H54 (cell line): Measurements from ENCODE around the gene TMEM51.

Experiments used
- DNase-seq: peaks from one replicate; pipeline ENCODE4 v3.0.0; 2011; ENCODE audit warnings: low spot score, mixed read lengths; ENCODE audit not compliant: insufficient read length
- FAIRE-seq: peaks from 3 replicates; lab custom pipeline; 2011; peaks lifted over from hg19 to GRCh38; lab: Jason Lieb, UNC
- POLR2A ChIP-seq: IDR thresholded peaks from 2 replicates; pipeline ENCODE4 v1.6.1; 2011; ENCODE audit warnings: low read depth, mild to moderate bottlenecking, low read length

TMEM51 gene

DNA sequence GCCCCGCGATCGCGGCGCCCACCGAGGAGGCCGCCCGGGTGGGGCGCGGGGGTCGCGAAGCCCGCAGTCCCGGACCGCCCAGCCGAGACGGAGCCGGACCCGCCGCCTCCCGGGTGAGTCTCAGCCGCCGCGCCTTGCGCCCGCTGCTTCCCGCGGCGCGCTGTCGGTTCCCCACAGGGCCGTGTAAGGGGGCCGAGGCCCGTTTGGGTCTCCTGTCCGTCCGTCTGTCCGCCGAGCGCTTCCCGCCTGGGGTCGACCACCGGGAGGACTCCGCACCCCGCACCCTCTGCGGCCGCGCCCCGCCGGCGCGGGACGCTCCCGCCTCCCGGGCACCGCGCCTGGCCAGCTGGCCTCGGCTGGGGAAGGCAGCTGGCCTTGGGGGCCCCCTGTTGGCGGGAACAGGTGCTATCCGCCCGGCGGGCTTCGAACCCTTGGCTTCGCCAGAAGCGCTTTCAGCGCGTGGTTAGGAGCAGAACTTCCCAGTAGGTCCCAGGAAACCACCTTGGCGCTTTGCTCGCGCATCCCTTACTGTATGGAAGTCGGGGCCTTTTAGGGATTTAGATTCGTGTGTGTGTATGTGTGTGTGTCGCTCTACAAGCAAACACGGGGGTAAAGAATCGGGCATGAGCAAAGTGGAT lies 414 bp downstream of the TMEM51 start:
- FAIRE-seq = no peak
- peak; percentile 47 for DNase-seq
- TF ChIP-seq POLR2A = no peak

DNA sequence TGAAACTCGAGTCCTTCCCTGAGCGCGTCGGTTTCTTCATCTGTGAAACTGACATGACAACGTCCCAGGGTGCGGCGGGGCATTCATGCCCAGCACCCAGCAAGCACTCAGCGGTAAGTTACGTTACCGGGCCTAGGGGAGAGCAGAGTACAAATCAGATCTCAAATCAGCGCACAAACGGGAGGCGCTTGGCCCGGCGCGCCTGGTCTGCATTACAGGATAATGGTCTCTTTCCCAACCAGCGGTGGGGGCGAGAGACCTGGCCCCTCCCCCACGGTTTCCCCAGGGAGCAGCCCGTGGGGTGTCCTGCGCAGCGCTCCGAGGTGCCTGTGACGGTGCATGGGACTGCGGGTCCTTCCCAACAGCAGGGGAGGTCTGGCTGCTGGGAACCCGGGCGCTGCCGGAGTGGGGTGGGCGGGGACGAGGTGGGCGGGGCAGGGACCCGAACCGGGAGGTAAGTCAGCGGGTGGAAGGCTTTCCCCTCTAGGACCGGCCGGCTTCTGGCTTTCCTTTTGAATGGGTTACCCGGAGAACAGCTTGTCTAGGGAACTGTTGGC lies 1.0 kb downstream of the TMEM51 start:
- FAIRE-seq (no peak), DNase-seq (no peak)
- no peak for TF ChIP-seq POLR2A

DNA sequence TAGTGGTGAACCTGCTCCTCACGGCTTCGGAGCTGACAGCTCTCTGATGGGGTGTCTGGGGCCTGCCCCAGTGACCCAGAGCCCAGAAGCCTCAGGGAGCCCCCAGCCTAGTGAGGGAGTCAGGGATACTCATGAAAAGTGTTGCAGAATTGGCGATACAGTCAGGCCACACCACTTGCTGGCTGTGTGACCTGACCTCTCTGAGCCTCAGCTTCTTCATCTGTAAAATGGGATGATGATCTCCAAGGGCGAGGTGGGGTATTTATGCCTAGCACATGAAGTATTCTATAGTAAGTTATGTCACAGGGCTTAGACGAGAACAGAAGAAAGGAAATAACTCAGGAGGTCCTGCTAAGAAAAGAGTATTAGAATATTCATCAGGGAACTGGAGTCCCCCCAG lies 1.6 kb downstream of the TMEM51 start:
- DNase-seq = no peak
- no peak for FAIRE-seq
- TF ChIP-seq POLR2A = no peak

GRCh38 chr1:15155888-15156741 lies 2.6 kb downstream of the TMEM51 start:
- no peak for DNase-seq

DNA sequence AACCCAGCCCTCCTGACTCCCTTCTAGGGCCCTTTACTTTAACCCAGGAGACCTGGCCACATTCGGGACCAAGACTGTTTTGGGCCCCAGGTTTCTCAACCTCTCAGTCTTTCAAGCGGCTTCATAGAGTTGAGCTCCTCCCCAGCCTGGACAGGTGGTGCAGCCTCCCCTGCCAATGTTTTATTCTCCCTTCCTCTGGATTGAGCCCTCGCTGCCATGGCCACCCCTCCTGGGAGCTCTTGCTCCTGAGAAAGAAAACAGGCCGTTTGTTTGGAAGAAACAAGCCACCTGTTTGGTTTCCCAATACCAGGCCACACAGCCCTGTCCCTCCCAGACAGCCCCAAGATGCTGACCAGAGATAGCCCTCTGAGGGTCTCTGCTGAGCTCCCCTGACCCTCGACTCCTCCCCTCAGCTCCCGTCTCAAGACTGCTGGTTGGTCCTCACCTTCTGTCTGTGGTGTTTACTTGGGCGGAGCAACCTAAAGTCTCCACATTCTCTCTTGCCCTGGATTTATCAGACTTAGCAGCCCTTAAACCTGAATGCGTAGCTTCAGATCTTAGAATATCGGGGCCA lies 3.3 kb downstream of the TMEM51 start:
- no peak for TF ChIP-seq POLR2A
- DNase-seq = no peak
- no peak for FAIRE-seq

More at GRCh38 chr1:15155888-15156741, 2.6 kb downstream of the TMEM51 start:
- no peak for FAIRE-seq
- TF ChIP-seq POLR2A = no peak

- FAIRE-seq (no peak), DNase-seq (no peak)
- no peak for TF ChIP-seq POLR2A
Measured at GRCh38 chr1:15157524-15158399, 4.2 kb downstream of the TMEM51 start.

DNA sequence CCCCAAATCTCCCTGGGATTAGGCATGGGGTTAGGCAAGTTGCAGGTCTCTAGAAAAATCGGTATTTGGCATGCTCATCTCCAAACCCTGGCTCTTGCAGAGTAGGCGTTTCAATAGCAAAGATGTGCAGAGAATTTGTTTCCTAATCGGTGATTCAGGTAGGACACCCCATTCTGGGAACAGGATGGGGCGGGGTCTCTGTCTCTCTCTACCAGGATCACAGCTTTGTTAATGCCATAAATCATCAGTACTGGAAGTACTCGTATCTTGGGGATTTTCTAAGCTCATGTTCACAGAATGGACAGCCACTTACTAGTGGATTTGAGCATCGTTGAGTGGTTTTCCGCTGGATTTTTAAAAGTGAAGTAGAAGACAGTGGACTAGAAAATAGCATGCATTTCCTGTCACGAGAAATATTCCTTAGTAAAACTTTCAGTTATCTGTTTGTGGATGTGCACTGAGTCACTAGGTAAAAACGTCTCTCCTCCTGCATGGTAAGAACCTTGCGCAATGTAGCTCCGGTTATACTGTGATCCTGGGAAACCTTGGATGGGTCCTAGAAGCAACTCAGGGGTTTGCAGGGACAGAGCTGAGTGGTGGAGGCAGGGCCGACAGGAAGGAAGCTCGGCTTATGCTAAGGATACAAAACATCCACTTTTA lies 5.1 kb downstream of the TMEM51 start:
- DNase-seq (no peak), FAIRE-seq (peak; percentile 91)
- TF ChIP-seq POLR2A = no peak

- FAIRE-seq = no peak
- no peak for DNase-seq
- TF ChIP-seq POLR2A = no peak
Measured at GRCh38 chr1:15159166-15159555, 5.6 kb downstream of the TMEM51 start.

DNA sequence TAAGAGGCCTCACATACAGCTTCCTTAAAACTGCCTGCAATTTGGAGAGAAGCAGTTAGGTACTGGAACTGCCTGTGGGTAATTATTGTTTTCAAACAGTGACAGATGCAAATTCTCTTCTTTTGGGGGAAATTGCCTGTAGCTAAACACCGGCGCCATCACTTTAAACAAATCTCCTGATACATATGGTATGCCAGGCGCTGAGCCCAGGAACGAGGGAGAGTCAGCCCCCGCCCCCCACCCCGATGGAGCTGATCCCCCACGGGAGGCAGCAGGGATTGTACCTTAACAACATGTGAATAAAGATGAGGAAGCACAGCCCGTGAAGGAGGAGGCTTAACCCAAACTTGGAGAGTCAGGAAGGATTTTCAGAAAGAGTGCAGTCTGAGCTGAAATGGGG lies 7.1 kb downstream of the TMEM51 start:
- DNase-seq (no peak), FAIRE-seq (no peak)
- TF ChIP-seq POLR2A = no peak

DNA sequence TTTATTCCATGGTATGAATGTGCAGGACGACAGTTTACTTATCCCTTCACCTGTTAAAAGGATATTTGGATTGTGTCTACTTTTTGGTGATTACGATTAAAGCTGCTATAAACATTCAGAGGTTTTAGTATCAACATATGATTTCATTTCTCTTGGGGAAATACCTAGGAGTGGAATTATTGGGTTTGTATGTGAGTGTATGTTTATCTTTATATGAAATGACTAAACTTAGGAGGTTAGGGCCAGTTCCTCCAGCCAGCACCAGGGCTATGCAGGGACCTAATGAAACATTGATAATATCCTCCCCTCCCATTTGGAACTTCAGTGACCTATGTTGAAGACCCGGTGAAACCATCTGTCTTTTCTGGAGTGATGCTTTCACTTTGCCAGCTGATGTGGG lies 13.8 kb downstream of the TMEM51 start:
- no peak for FAIRE-seq
- DNase-seq = no peak
- TF ChIP-seq POLR2A = no peak

DNA sequence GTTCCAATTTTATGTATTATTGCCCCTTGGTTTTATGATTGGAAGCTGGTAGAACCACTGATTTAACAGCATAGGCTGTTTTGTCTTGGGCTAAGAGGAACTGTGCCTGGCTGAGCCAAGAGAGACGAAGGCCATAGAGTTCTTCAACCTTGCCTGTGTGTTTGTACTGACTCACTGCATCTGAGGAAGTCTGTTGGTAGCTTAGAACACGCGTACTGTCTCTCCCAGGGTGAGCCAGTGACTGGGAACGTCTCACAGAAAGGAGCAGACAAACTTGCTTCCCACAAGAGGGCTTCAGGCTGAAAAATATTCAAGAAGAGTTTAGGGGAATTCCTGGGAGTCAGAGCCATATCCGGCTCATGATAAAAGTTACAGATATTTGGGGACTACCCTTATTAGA lies 14.9 kb downstream of the TMEM51 start:
- FAIRE-seq = peak; percentile 95
- peak; percentile 30 for DNase-seq
- no peak for TF ChIP-seq POLR2A

GRCh38 chr1:15170071-15170470 lies 16.5 kb downstream of the TMEM51 start:
- no peak for DNase-seq
- FAIRE-seq = no peak
- TF ChIP-seq POLR2A = no peak
